Measurements from ENCODE around the gene LY6G6F. TPM values are rescaled to one million over a fixed set of nuclear protein-coding genes. Genes with fewer than 3 reads are reported as not detected.

Gene LY6G6F
- total and polyA plus RNA-seq, 10 of the 15 experiments (the other 5 are each of a cell fraction or from before 2014, with no cell fraction given), result not detected

DNA sequence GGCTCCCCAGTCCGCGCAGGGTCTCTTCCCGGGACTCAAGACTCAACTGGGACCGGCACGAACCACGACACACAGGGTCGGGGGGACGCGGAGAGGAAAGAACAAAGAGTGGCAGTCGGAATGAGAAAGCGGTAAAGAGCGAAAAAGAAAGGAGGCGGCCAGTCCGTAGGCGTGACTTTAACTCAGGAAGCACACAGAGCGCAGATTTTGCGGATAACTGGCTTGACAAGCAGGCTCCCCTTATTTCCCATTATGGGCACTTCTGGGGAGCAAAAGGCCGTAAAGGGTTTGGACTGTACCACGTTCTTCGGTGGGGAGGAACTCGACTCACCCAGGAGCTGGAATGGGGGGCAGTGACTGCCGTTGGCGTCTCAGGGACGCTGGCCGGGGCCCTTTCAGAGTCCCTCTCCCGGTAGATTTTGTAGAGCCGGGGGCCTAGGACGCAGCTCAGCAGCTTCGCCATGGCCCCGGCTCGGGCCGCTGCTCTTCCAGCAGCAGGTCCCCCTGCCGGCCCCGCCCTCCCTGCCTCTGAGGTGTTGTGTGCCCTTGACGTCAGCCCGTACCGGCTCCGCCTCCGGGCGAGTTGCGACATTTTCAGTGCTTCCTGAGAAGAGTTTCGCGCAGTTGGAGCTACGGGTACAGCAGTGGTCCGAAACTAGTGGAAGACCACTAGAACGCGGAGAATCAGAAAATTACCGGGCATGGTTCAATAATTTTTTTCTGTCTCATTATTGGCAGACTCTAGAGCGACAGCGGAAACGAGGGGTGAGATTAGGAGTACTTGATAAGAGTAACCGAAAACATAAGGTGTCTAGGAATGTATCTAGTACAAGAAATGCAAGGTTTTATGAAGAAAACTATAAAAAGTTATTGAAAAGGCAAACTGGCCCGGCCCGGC lies 3.6 kb upstream of the LY6G6F start, which contains the start of gene ABHD16A (continued):
- TF ChIP-seq, protein P1, sequence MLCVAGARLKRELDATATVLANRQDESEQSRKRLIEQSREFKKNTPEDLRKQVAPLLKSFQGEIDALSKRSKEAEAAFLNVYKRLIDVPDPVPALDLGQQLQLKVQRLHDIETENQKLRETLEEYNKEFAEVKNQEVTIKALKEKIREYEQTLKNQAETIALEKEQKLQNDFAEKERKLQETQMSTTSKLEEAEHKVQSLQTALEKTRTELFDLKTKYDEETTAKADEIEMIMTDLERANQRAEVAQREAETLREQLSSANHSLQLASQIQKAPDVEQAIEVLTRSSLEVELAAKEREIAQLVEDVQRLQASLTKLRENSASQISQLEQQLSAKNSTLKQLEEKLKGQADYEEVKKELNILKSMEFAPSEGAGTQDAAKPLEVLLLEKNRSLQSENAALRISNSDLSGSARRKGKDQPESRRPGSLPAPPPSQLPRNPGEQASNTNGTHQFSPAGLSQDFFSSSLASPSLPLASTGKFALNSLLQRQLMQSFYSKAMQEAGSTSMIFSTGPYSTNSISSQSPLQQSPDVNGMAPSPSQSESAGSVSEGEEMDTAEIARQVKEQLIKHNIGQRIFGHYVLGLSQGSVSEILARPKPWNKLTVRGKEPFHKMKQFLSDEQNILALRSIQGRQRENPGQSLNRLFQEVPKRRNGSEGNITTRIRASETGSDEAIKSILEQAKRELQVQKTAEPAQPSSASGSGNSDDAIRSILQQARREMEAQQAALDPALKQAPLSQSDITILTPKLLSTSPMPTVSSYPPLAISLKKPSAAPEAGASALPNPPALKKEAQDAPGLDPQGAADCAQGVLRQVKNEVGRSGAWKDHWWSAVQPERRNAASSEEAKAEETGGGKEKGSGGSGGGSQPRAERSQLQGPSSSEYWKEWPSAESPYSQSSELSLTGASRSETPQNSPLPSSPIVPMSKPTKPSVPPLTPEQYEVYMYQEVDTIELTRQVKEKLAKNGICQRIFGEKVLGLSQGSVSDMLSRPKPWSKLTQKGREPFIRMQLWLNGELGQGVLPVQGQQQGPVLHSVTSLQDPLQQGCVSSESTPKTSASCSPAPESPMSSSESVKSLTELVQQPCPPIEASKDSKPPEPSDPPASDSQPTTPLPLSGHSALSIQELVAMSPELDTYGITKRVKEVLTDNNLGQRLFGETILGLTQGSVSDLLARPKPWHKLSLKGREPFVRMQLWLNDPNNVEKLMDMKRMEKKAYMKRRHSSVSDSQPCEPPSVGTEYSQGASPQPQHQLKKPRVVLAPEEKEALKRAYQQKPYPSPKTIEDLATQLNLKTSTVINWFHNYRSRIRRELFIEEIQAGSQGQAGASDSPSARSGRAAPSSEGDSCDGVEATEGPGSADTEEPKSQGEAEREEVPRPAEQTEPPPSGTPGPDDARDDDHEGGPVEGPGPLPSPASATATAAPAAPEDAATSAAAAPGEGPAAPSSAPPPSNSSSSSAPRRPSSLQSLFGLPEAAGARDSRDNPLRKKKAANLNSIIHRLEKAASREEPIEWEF (IDR thresholded peaks at IDR 0.05; ENCODE audit: insufficient replicate concordance, low read depth, low read length), result no peak
- no peak for TF ChIP-seq MTA3 (IDR thresholded peaks at IDR 0.05; ENCODE audit: borderline replicate concordance, low read length)
- no peak for TF ChIP-seq USF1 (IDR thresholded peaks at IDR 0.05; ENCODE audit: borderline replicate concordance, extremely low read length, insufficient read depth, low read depth, low read length)
- TF ChIP-seq CTCF (IDR thresholded peaks at IDR 0.05 in 2 of 3, conservative IDR thresholded peaks at IDR 0.05 in 1 of 3; ENCODE audit: control insufficient read depth in 2 of 3, extremely low read depth in 1 of 3, insufficient read depth in 1 of 3, low read depth in 3 of 3, low read length in 3 of 3), result 0 out of 6 replicates have a peak, but pooled peaks of 1 of the 3 experiments have one; percentile 11
- no peak for TF ChIP-seq ZNF274 (IDR thresholded peaks at IDR 0.05; ENCODE audit: insufficient read depth, insufficient read length)
- peak; percentile 79 for TF ChIP-seq YY1 (IDR thresholded peaks at IDR 0.05; ENCODE audit: low read depth, low read length)
- 0 out of 2 replicates have a peak, but pooled peaks have one; percentile 8 for TF ChIP-seq BACH1 (IDR thresholded peaks at IDR 0.05; ENCODE audit: borderline replicate concordance)

Data from GM12878 (cell line).